ENCODE results near the gene A4GNT.
A peak's percentile ranks its signal among the peaks of the same experiment; 100 is the strongest.

The A4GNT gene

GRCh38 chr3:138125548-138126221 lies 6.5 kb downstream of the A4GNT start:
- Mint-ChIP-seq H3K4me1 (peaks cover 11% of the 10 kb centered on the region), H3K27ac (peak overlapping the region; percentile 2 to 56 (median 16)), H3K36me3 (ENCODE audit: low read depth) (no peaks in the 10 kb centered on the region), H3K27me3 (ENCODE audit: low read depth) (no peaks in the 10 kb centered on the region), H3K4me3 (no peak overlapping the region), H3K9me3 (no peaks in the 10 kb centered on the region)
- TF ChIP-seq CTCF (IDR thresholded peaks at IDR 0.05; ENCODE audit: unreplicated experiment in 3 of 3), result no peak

- Mint-ChIP-seq H3K4me3 (no peak overlapping the region), H3K9me3 (no peaks in the 10 kb centered on the region), H3K27ac (peak overlapping the region in 1 of 3 experiments; percentile 56), H3K36me3 (ENCODE audit: low read depth) (no peaks in the 10 kb centered on the region), H3K27me3 (ENCODE audit: low read depth) (no peaks in the 10 kb centered on the region), H3K4me1 (peaks cover 11% of the 10 kb centered on the region)
- no peak for TF ChIP-seq CTCF (IDR thresholded peaks at IDR 0.05; ENCODE audit: unreplicated experiment in 3 of 3)
These were observed 7.4 kb downstream of the A4GNT start for GRCh38 chr3:138124706-138125355.

- H3K4me3 Mint-ChIP-seq, result no peak overlapping the region
- no peak for TF ChIP-seq CTCF (IDR thresholded peaks at IDR 0.05; ENCODE audit: unreplicated experiment in 3 of 3)
- no peaks in the 10 kb centered on the region for H3K36me3 Mint-ChIP-seq (ENCODE audit: low read depth)
These were observed 8.0 kb downstream of the A4GNT start for GRCh38 chr3:138124188-138124587.

GRCh38 chr3:138119423-138119766 lies 12.8 kb downstream of the A4GNT start:
- TF ChIP-seq CTCF (IDR thresholded peaks at IDR 0.05; ENCODE audit: unreplicated experiment in 3 of 3), result no peak
- Mint-ChIP-seq H3K27me3 (ENCODE audit: low read depth) (no peaks in the 10 kb centered on the region), H3K9me3 (no peaks in the 10 kb centered on the region), H3K4me1 (peaks cover 20% of the 10 kb centered on the region), H3K27ac (no peak overlapping the region), H3K4me3 (no peak overlapping the region), H3K36me3 (ENCODE audit: low read depth) (no peaks in the 10 kb centered on the region)

More at GRCh38 chr3:138124188-138124587, 8.0 kb downstream of the A4GNT start:
- peaks cover 11% of the 10 kb centered on the region for H3K4me1 Mint-ChIP-seq
- no peak overlapping the region for H3K27ac Mint-ChIP-seq
- no peaks in the 10 kb centered on the region for H3K9me3 Mint-ChIP-seq
- no peaks in the 10 kb centered on the region for H3K27me3 Mint-ChIP-seq (ENCODE audit: low read depth)

- H3K27ac Mint-ChIP-seq, result peak overlapping the region; percentile 45 to 88 (median 45)
- peak overlapping the region; percentile 42 to 58 (median 55) for H3K4me3 Mint-ChIP-seq
- peak; percentile 78 to 88 (median 84) for TF ChIP-seq CTCF (IDR thresholded peaks at IDR 0.05; ENCODE audit: unreplicated experiment in 3 of 3)
- peaks cover 26% of the 10 kb centered on the region for H3K4me1 Mint-ChIP-seq
- no peaks in the 10 kb centered on the region for H3K36me3 Mint-ChIP-seq (ENCODE audit: low read depth)
- no peaks in the 10 kb centered on the region for H3K9me3 Mint-ChIP-seq
- H3K27me3 Mint-ChIP-seq (ENCODE audit: low read depth), result no peaks in the 10 kb centered on the region
These were observed 13.4 kb downstream of the A4GNT start for GRCh38 chr3:138118612-138119422.

All from nephron (organoid).